GM12878 (cell line): ENCODE results near the gene GCNT2. TPM values are rescaled to one million over a fixed set of nuclear protein-coding genes. Genes with fewer than 3 reads are reported as not detected.
"Not testable (repeated sequence)": the region's sequence is repeated elsewhere in the genome, so short reads cannot be mapped to it uniquely, and the experiment has no call there.

Experiments
- ATAC-seq: fragments of 200-7000 bp; cut with Tn5 transposase; 3 replicates; pipeline ENCODE4 v1.9.1; 2020; ENCODE audit warnings: mild to moderate bottlenecking, moderate library complexity
- BruUV-seq: library from RNA; stranded (reverse); fragments of 400-500 nt; replicated peaks from 2 replicates; lab custom pipeline; 2021; lab: Mats Ljungman, UMichigan
- CTCF ChIA-PET: fragments of 300-600 bp; sonication (Branson Sonifier 250); formaldehyde crosslinking; extraction: SDS; loops from one replicate; lab custom pipeline; 2021; ENCODE audit warnings: inconsistent platforms; lab: Yijun Ruan, JAX
- POLR2A ChIA-PET: fragments of 350-600 bp; formaldehyde crosslinking; extraction: SDS; loops from one replicate; lab custom pipeline; 2021; ENCODE audit warnings: inconsistent platforms; lab: Charles Lee
- RAD21 ChIA-PET: fragments of 300-600 bp; sonication (Branson Sonifier 250); formaldehyde crosslinking; loops from one replicate; lab custom pipeline; 2023; ENCODE audit warnings: antibody characterized with exemption; ENCODE audit not compliant: unreplicated experiment; lab: Charles Lee
- SMC1A ChIA-PET: fragments of 300-600 bp; sonication (Branson Sonifier 250); formaldehyde crosslinking; loops from one replicate; lab custom pipeline; 2023; ENCODE audit not compliant: unreplicated experiment, uncharacterized antibody; lab: Charles Lee
- DNase-seq: peaks from one replicate; pipeline ENCODE4 v3.0.0-alpha.2; 2011; ENCODE audit warnings: low read depth, low spot score
- FAIRE-seq: peaks from 3 replicates; lab custom pipeline; 2011; peaks lifted over from hg19 to GRCh38; lab: Jason Lieb, UNC
- H2AFZ ChIP-seq: 2 replicates; pipeline ENCODE4 v1.6.0; 2011; ENCODE audit warnings: low read depth, low read length, control low read depth; ENCODE audit not compliant: control insufficient read depth
- H3K27ac ChIP-seq: 2 replicates; pipeline ENCODE4 v1.5.1; 2011; ENCODE audit warnings: control low read depth; ENCODE audit not compliant: control insufficient read depth, insufficient read depth
- H3K27me3 ChIP-seq, 2 experiments: replicated peaks in 1 of 2; 2 replicates each; pipeline versions ENCODE4 v1.6.0 to v1.6.1; 2011; ENCODE audit warnings: low read length in 1 of 2; ENCODE audit not compliant: control insufficient read depth in 2 of 2, insufficient read depth in 2 of 2
- H3K36me3 ChIP-seq, 2 experiments: 2 replicates each; pipeline ENCODE4 v1.5.1; 2011; ENCODE audit warnings: low read length in 1 of 2; ENCODE audit not compliant: control insufficient read depth in 2 of 2, insufficient read depth in 2 of 2
- H3K4me1 ChIP-seq: 2 replicates; pipeline ENCODE4 v1.6.1; 2011; ENCODE audit warnings: mild to moderate bottlenecking, low read length, moderate library complexity, mixed read lengths; ENCODE audit not compliant: control insufficient read depth, insufficient read depth
- H3K4me2 ChIP-seq: 2 replicates; pipeline ENCODE4 v1.6.0; 2011; ENCODE audit warnings: control low read depth; ENCODE audit not compliant: control insufficient read depth, insufficient read depth
- H3K4me3 ChIP-seq: fragments of 200-600 bp; sonication (generic); 2 replicates; pipeline ENCODE4 v1.5.1; 2016
- H3K79me2 ChIP-seq: 2 replicates; pipeline ENCODE4 v1.6.0; 2011; ENCODE audit warnings: low read length; ENCODE audit not compliant: control insufficient read depth, insufficient read depth
- H3K9ac ChIP-seq: 2 replicates; pipeline ENCODE4 v1.8.0; 2011; ENCODE audit warnings: low read length, control low read depth, mixed read lengths; ENCODE audit not compliant: control insufficient read depth, insufficient read depth
- H3K9me3 ChIP-seq: replicated peaks from 3 replicates; pipeline ENCODE4 v1.5.1; 2011; ENCODE audit warnings: mild to moderate bottlenecking, low read length; ENCODE audit not compliant: control insufficient read depth, insufficient read depth
- H4K20me1 ChIP-seq: 2 replicates; pipeline ENCODE4 v1.6.0; 2011; ENCODE audit not compliant: control insufficient read depth, insufficient read depth
- BACH1 ChIP-seq: fragments of 450-650 bp; IDR thresholded peaks from 2 replicates; pipeline ENCODE4 v1.6.1; 2017; ENCODE audit warnings: mild to moderate bottlenecking, borderline replicate concordance
- BHLHE40 ChIP-seq, 2 experiments: fragments of 450-650 bp in 1 of 2; IDR thresholded peaks; 2 replicates each; pipeline ENCODE4 v1.6.1; 2011 to 2017; ENCODE audit warnings: low read depth in 2 of 2, borderline replicate concordance in 1 of 2, improper control_type of control experiment in 1 of 2, low read length in 1 of 2, mild to moderate bottlenecking in 1 of 2
- BMI1 ChIP-seq: fragments of 450-650 bp; IDR thresholded peaks from 2 replicates; pipeline ENCODE4 v1.6.1; 2016; ENCODE audit warnings: mild to moderate bottlenecking, moderate library complexity, borderline replicate concordance
- IRF5 ChIP-seq: fragments of 450-650 bp; IDR thresholded peaks from 2 replicates; pipeline ENCODE4 v1.6.1; 2017; ENCODE audit warnings: borderline replicate concordance
- JUND ChIP-seq: IDR thresholded peaks from 2 replicates; pipeline ENCODE4 v1.6.1; 2012; ENCODE audit warnings: low read depth, mild to moderate bottlenecking, low read length, improper control_type of control experiment, moderate library complexity
- NFYA ChIP-seq: IDR thresholded peaks from 2 replicates; pipeline ENCODE4 v1.6.1; 2011; ENCODE audit warnings: low read depth, mild to moderate bottlenecking, low read length, improper control_type of control experiment, borderline replicate concordance
- NR2F1 ChIP-seq: fragments of 450-650 bp; conservative IDR thresholded peaks from 2 replicates; pipeline ENCODE4 v1.6.1; 2017; ENCODE audit warnings: mild to moderate bottlenecking
- POLR2A ChIP-seq: IDR thresholded peaks from 2 replicates; pipeline ENCODE4 v1.6.1; 2011; ENCODE audit warnings: low read depth, mild to moderate bottlenecking, low read length
- SMAD1 ChIP-seq: fragments of 450-650 bp; IDR thresholded peaks from 2 replicates; pipeline ENCODE4 v1.6.1; 2018; ENCODE audit warnings: mild to moderate bottlenecking, low read depth; ENCODE audit not compliant: partially characterized antibody
- TCF12 ChIP-seq: IDR thresholded peaks from 2 replicates; pipeline ENCODE4 v1.6.1; 2011; ENCODE audit warnings: low read depth, mild to moderate bottlenecking, low read length
- YBX1 ChIP-seq: fragments of 450-650 bp; IDR thresholded peaks from 2 replicates; pipeline ENCODE4 v1.6.1; 2016; ENCODE audit warnings: antibody characterized with exemption
- WGBS: methylation state at CpG from one replicate; pipeline ENCODE4 v1.1.6; 2016; ENCODE audit warnings: low lambda C conversion rate; ENCODE audit not compliant: insufficient replicate concordance, insufficient coverage; ENCODE audit errors: missing lambda C conversion rate; 5-methylcytosine and 5-hydroxymethylcytosine counted together
- in situ Hi-C: fragments of 300-500 bp; cut with MboI; formaldehyde crosslinking; loops from 9 replicates; pipeline ENCODE4 v1.14.3; 2018; ENCODE audit warnings: mixed read lengths
- intact Hi-C: fragments of 100-400 bp; cut with micrococcal nuclease; formaldehyde crosslinking; loops from one replicate; pipeline ENCODE4 v1.14.2; 2022; ENCODE audit not compliant: unreplicated experiment
- polyA plus RNA-seq, 11 experiments: library from polyadenylated mRNA; depleted of rRNA in 4 of 11; unstranded in 6 of 11; stranded (reverse) in 5 of 11; fragments of >200 nt; fragmentation: Nextera tagmentation in 4 of 11; fragmentation: Illumina TruSeq in 1 of 11; extraction: Ambion mirVana in 4 of 11; extraction: Trizol in 1 of 11; gene quantifications; 1 replicate in 1 of 11; 2 replicates in 10 of 11; pipeline versions ENCODE4 v1.2.1 to v1.2.3, GENCODE V29; 2011 to 2016; ENCODE audit warnings: inconsistent platforms in 2 of 11, missing spikeins in 2 of 11, low read depth in 1 of 11
- total RNA-seq, 4 experiments: library from RNA; depleted of rRNA in 3 of 4; stranded (reverse); fragments of >200 nt in 3 of 4; fragmentation: Illumina TruSeq in 1 of 4; extraction: Trizol in 1 of 4; gene quantifications; 2 replicates each; pipeline versions ENCODE4 v1.2.1 to v1.2.3, GENCODE V29; 2013 to 2021
- TF ChIP-seq, protein P1 (sequence below): fragments of 450-650 bp; IDR thresholded peaks from 2 replicates; pipeline ENCODE4 v1.6.1; 2017; ENCODE audit warnings: antibody characterized with exemption, mild to moderate bottlenecking, moderate library complexity

Gene GCNT2
- total and polyA plus RNA-seq, 10 of the 15 experiments (the other 5 are each of a cell fraction or from before 2014, with no cell fraction given): 5.0 to 21.6 (median 11.9) TPM

- CTCF ChIA-PET, POLR2A ChIA-PET, H2AFZ ChIP-seq, H3K79me2 ChIP-seq, H3K4me1 ChIP-seq, H4K20me1 ChIP-seq, FAIRE-seq, H3K27ac ChIP-seq, RAD21 ChIA-PET, H3K9ac ChIP-seq, H3K36me3 ChIP-seq, DNase-seq, H3K9me3 ChIP-seq, intact Hi-C loops, in situ Hi-C loops, BruUV-seq, ATAC-seq, H3K4me3 ChIP-seq, H3K27me3 ChIP-seq, H3K4me2 ChIP-seq: not testable (repeated sequence)
- WGBS: 0% methylated on average over 1 of the region's 1 CpG
- SMC1A ChIA-PET: interaction anchor here (1.3 kb wide), 1 partner anchor 8 kb away, joined by 4 read pairs; no protein-coding TSS in a partner anchor
These were observed 144.4 kb downstream of the GCNT2 start for GRCh38 chr6:10665595-10665994.

DNA sequence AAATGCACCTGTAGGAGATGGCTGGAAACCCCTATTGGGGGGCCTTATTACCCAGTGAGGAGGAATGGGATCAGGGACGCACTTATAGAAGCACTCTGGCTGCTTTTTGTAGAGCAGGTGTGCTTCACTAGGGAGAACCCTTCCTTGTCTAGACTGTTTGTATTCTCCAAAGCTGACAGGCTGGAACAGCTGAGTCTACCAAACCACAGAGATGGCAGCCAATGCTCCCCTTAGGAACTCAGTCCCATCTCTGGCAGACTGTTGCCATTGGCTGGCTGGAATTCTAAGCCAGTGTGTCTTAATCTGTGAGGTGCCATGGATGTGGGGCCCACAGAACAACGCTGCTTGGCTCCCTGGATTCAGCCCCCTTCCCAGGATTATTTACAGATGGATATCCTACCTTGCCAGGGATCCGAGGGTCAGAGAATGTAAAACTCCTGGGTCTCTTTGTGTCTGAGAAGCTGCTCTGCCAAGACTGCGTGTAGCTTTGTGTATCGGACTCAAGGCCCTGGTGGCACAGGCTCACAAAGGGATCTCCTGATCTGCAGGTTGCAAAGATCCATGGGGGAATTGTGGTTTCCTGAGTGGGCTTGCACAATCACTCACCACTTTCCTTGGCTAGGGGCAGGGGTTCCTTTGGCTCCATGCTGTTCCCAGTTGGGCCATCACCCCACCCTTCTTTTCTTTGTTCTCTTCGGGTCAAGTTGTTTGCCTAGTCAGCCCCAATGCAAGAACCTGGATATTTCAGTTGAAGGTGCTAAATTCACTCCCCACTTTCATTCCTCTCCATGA lies 147.2 kb downstream of the GCNT2 start:
- Histone ChIP-seq H2AFZ (no peak overlapping the region), H3K4me2 (no peak overlapping the region), H3K9ac (no peak overlapping the region), H3K36me3 (no peaks in the 10 kb centered on the region), H3K9me3 (no peaks in the 10 kb centered on the region), H4K20me1 (no peaks in the 10 kb centered on the region), H3K79me2 (no peaks in the 10 kb centered on the region), H3K27me3 (no peaks in the 10 kb centered on the region), H3K27ac (no peak overlapping the region), H3K4me1 (no peaks in the 10 kb centered on the region), H3K4me3 (no peak overlapping the region)
- ChIA-PET RAD21 (interaction anchor here (0.9 kb wide), 1 partner anchor 91 kb away, joined by 3 read pairs; no protein-coding TSS in a partner anchor), SMC1A (interaction anchor here (1.6 kb wide), 1 partner anchor 14 kb away, joined by 9 read pairs; no protein-coding TSS in a partner anchor), POLR2A (no interaction called here), CTCF (interaction anchor here (0.7 to 1.8 kb wide), 3 partner anchors 11 to 304 kb away, joined by 3 to 4 read pairs (median 3); no protein-coding TSS in a partner anchor)
- in situ Hi-C loops (no loop called here), intact Hi-C loops (no loop called here)
- no peak for DNase-seq
- no TSS peak for BruUV-seq
- no peak for ATAC-seq
- WGBS: 28% methylated on average over 6 of the region's 6 CpGs
- no peak for FAIRE-seq
- TF ChIP-seq NFYA (no peak), POLR2A (no peak), IRF5 (no peak), BACH1 (no peak), TCF12 (no peak), NR2F1 (no peak), YBX1 (no peak), SMAD1 (no peak), BHLHE40 (IDR thresholded peaks at IDR 0.05; ENCODE audit: borderline replicate concordance in 1 of 2, low read depth in 2 of 2, low read length in 1 of 2) (no peak), JUND (no peak), BMI1 (no peak)
- TF ChIP-seq, protein P1, sequence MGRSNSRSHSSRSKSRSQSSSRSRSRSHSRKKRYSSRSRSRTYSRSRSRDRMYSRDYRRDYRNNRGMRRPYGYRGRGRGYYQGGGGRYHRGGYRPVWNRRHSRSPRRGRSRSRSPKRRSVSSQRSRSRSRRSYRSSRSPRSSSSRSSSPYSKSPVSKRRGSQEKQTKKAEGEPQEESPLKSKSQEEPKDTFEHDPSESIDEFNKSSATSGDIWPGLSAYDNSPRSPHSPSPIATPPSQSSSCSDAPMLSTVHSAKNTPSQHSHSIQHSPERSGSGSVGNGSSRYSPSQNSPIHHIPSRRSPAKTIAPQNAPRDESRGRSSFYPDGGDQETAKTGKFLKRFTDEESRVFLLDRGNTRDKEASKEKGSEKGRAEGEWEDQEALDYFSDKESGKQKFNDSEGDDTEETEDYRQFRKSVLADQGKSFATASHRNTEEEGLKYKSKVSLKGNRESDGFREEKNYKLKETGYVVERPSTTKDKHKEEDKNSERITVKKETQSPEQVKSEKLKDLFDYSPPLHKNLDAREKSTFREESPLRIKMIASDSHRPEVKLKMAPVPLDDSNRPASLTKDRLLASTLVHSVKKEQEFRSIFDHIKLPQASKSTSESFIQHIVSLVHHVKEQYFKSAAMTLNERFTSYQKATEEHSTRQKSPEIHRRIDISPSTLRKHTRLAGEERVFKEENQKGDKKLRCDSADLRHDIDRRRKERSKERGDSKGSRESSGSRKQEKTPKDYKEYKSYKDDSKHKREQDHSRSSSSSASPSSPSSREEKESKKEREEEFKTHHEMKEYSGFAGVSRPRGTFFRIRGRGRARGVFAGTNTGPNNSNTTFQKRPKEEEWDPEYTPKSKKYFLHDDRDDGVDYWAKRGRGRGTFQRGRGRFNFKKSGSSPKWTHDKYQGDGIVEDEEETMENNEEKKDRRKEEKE: no peak
